HepG2 (cell line): ENCODE measurements around the gene DNAJC5. TPM values are rescaled to one million over a fixed set of nuclear protein-coding genes. Genes with fewer than 3 reads are reported as not detected.

Experiments
- ASH2L ChIP-seq: fragments of 300-600, 200-600 bp; sonication (generic); IDR thresholded peaks from 2 replicates; pipeline ENCODE4 v1.7.0; 2017; ENCODE audit warnings: low read depth, mild to moderate bottlenecking, moderate library complexity, mixed read lengths, low read length; ENCODE audit not compliant: insufficient read length
- CENPT ChIP-seq: sonication (generic); formaldehyde crosslinking; IDR thresholded peaks from 2 replicates; pipeline ENCODE4 v1.8.0; 2022; ENCODE audit warnings: low read depth, mild to moderate bottlenecking, moderate library complexity, missing genetic modification reagents
- HIVEP1 ChIP-seq: sonication (generic); formaldehyde crosslinking; IDR thresholded peaks from 2 replicates; pipeline ENCODE4 v1.4.0; 2020; ENCODE audit warnings: mild to moderate bottlenecking, missing genetic modification reagents
- JUN ChIP-seq: sonication (generic); formaldehyde crosslinking; IDR thresholded peaks from 2 replicates; pipeline ENCODE4 v1.4.0; 2020; ENCODE audit warnings: mild to moderate bottlenecking, missing genetic modification reagents
- LCORL ChIP-seq, 2 experiments: fragments of 450-650 bp in 1 of 2; sonication (generic) in 1 of 2; formaldehyde crosslinking in 1 of 2; IDR thresholded peaks; 2 replicates each; pipeline versions ENCODE4 v1.5.0 to v1.6.1; 2017 to 2020; ENCODE audit warnings: antibody characterized with exemption in 1 of 2, missing genetic modification reagents in 1 of 2
- NONO ChIP-seq, 2 experiments: fragments of 450-650 bp in 1 of 2; sonication (generic) in 1 of 2; formaldehyde crosslinking in 1 of 2; IDR thresholded peaks in 1 of 2; conservative IDR thresholded peaks in 1 of 2; 2 replicates each; pipeline versions ENCODE4 v1.6.1 to v1.8.0; 2017 to 2022; ENCODE audit warnings: mild to moderate bottlenecking in 1 of 2, missing genetic modification reagents in 1 of 2, moderate library complexity in 1 of 2
- RFX1 ChIP-seq: fragments of 450-650 bp; IDR thresholded peaks from 2 replicates; pipeline ENCODE4 v1.6.1; 2017
- ZNF101 ChIP-seq: sonication (generic); formaldehyde crosslinking; IDR thresholded peaks from 2 replicates; pipeline ENCODE4 v1.4.0; 2020; ENCODE audit warnings: mild to moderate bottlenecking, low read depth, missing genetic modification reagents, borderline replicate concordance
- ZNF598 ChIP-seq: sonication (generic); formaldehyde crosslinking; IDR thresholded peaks from 2 replicates; pipeline ENCODE4 v1.5.1; 2020; ENCODE audit warnings: mild to moderate bottlenecking, missing genetic modification reagents, borderline replicate concordance
- polyA plus RNA-seq, 8 experiments: library from polyadenylated mRNA; depleted of rRNA in 3 of 8; stranded (reverse) in 7 of 8; unstranded in 1 of 8; fragments of >200 nt; fragmentation: Illumina TruSeq in 4 of 8; extraction: Trizol in 4 of 8; gene quantifications; 2 replicates each; pipeline versions ENCODE4 v1.2.1 to v1.2.3, GENCODE V29; 2011 to 2016; ENCODE audit warnings: low read depth in 4 of 8, missing spikeins in 1 of 8, mixed read lengths in 1 of 8; ENCODE audit not compliant: insufficient read depth in 1 of 8
- total RNA-seq, 5 experiments: library from RNA; depleted of rRNA; stranded (reverse); fragments of >200 nt; fragmentation: Illumina TruSeq; extraction: Trizol; gene quantifications; 2 replicates each; pipeline ENCODE4 v1.2.3, GENCODE V29; 2016; ENCODE audit warnings: low read depth in 1 of 5
- TF ChIP-seq, protein P1 (sequence below): sonication (generic); formaldehyde crosslinking; IDR thresholded peaks from 2 replicates; pipeline ENCODE4 v1.9.0; 2021; ENCODE audit warnings: mild to moderate bottlenecking, missing genetic modification reagents
- TF ChIP-seq, protein P2 (sequence below): IDR thresholded peaks from 2 replicates; pipeline ENCODE4 v1.4.0; 2020; ENCODE audit warnings: mild to moderate bottlenecking, missing genetic modification reagents
- TF ChIP-seq, protein P3 (sequence below), 2 experiments: sonication (generic) in 1 of 2; formaldehyde crosslinking in 1 of 2; IDR thresholded peaks; 2 replicates each; pipeline versions ENCODE4 v1.4.0 to v1.6.1; 2018 to 2020; ENCODE audit warnings: missing genetic modification reagents in 2 of 2, borderline replicate concordance in 1 of 2, low read depth in 1 of 2, mild to moderate bottlenecking in 1 of 2, missing biosample characterization in 1 of 2
- TF ChIP-seq, protein P4 (sequence below): sonication (generic); formaldehyde crosslinking; IDR thresholded peaks from 2 replicates; pipeline ENCODE4 v1.8.0; 2022; ENCODE audit warnings: missing genetic modification reagents, mild to moderate bottlenecking, borderline replicate concordance

The DNAJC5 gene
- total and polyA plus RNA-seq, 2 of the 13 experiments (the other 11 are each of a cell fraction or from before 2014, with no cell fraction given): 42.8 to 64.5 TPM

DNA sequence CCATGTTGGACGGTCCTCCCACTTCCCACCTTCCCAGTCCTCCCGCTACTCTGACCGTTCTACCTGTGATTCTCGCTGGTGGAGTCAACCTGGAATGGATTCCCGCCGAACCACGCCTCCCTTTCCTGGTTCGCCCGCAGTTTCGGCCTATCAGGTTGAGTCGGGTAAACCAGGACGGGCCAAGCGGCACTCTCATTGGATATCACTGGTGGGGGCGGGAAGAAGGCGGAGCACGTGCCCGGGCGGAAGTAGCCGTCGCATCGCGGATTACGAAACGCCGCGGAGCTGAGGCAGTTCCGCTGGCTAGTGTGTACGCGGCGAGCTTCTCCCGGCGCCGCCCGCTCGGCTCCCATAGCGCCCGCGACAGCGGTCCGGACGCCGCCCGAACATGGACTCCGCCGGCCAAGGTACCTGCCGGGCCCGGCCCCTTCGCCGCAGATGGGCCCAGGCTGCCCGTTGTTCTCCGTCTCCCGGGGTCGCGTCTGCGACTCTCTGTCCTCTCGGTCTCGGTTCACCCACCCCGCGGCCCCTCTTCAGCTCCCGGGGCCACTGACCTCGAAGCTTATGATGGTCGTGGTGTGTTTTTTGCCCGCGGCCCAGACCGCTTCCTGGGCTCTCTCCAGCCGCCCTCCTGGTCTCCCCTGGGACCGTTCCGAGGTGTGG, 29.8 kb upstream of the DNAJC5 start, which contains the start of gene TPD52L2 (continued):
- TF ChIP-seq, protein P1, sequence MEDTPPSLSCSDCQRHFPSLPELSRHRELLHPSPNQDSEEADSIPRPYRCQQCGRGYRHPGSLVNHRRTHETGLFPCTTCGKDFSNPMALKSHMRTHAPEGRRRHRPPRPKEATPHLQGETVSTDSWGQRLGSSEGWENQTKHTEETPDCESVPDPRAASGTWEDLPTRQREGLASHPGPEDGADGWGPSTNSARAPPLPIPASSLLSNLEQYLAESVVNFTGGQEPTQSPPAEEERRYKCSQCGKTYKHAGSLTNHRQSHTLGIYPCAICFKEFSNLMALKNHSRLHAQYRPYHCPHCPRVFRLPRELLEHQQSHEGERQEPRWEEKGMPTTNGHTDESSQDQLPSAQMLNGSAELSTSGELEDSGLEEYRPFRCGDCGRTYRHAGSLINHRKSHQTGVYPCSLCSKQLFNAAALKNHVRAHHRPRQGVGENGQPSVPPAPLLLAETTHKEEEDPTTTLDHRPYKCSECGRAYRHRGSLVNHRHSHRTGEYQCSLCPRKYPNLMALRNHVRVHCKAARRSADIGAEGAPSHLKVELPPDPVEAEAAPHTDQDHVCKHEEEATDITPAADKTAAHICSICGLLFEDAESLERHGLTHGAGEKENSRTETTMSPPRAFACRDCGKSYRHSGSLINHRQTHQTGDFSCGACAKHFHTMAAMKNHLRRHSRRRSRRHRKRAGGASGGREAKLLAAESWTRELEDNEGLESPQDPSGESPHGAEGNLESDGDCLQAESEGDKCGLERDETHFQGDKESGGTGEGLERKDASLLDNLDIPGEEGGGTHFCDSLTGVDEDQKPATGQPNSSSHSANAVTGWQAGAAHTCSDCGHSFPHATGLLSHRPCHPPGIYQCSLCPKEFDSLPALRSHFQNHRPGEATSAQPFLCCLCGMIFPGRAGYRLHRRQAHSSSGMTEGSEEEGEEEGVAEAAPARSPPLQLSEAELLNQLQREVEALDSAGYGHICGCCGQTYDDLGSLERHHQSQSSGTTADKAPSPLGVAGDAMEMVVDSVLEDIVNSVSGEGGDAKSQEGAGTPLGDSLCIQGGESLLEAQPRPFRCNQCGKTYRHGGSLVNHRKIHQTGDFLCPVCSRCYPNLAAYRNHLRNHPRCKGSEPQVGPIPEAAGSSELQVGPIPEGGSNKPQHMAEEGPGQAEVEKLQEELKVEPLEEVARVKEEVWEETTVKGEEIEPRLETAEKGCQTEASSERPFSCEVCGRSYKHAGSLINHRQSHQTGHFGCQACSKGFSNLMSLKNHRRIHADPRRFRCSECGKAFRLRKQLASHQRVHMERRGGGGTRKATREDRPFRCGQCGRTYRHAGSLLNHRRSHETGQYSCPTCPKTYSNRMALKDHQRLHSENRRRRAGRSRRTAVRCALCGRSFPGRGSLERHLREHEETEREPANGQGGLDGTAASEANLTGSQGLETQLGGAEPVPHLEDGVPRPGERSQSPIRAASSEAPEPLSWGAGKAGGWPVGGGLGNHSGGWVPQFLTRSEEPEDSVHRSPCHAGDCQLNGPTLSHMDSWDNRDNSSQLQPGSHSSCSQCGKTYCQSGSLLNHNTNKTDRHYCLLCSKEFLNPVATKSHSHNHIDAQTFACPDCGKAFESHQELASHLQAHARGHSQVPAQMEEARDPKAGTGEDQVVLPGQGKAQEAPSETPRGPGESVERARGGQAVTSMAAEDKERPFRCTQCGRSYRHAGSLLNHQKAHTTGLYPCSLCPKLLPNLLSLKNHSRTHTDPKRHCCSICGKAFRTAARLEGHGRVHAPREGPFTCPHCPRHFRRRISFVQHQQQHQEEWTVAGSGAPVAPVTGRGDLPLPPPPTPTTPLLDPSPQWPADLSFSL: peak; percentile 63; the same call in 1 of the 2 replicates
- TF ChIP-seq, protein P2, sequence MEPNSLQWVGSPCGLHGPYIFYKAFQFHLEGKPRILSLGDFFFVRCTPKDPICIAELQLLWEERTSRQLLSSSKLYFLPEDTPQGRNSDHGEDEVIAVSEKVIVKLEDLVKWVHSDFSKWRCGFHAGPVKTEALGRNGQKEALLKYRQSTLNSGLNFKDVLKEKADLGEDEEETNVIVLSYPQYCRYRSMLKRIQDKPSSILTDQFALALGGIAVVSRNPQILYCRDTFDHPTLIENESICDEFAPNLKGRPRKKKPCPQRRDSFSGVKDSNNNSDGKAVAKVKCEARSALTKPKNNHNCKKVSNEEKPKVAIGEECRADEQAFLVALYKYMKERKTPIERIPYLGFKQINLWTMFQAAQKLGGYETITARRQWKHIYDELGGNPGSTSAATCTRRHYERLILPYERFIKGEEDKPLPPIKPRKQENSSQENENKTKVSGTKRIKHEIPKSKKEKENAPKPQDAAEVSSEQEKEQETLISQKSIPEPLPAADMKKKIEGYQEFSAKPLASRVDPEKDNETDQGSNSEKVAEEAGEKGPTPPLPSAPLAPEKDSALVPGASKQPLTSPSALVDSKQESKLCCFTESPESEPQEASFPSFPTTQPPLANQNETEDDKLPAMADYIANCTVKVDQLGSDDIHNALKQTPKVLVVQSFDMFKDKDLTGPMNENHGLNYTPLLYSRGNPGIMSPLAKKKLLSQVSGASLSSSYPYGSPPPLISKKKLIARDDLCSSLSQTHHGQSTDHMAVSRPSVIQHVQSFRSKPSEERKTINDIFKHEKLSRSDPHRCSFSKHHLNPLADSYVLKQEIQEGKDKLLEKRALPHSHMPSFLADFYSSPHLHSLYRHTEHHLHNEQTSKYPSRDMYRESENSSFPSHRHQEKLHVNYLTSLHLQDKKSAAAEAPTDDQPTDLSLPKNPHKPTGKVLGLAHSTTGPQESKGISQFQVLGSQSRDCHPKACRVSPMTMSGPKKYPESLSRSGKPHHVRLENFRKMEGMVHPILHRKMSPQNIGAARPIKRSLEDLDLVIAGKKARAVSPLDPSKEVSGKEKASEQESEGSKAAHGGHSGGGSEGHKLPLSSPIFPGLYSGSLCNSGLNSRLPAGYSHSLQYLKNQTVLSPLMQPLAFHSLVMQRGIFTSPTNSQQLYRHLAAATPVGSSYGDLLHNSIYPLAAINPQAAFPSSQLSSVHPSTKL: peak; percentile 81
- TF ChIP-seq RFX1: no peak; the same call in 1 of the 2 replicates
- no peak for TF ChIP-seq LCORL (IDR thresholded peaks at IDR 0.05)
- no peak; the same call in none of the 2 replicates for TF ChIP-seq LCORL (CRISPR knock-in tag; IDR thresholded peaks at IDR 0.05)
- peak; percentile 92 for TF ChIP-seq ASH2L
- peak; percentile 99 for TF ChIP-seq CENPT (CRISPR knock-in tag)
- TF ChIP-seq, protein P3, sequence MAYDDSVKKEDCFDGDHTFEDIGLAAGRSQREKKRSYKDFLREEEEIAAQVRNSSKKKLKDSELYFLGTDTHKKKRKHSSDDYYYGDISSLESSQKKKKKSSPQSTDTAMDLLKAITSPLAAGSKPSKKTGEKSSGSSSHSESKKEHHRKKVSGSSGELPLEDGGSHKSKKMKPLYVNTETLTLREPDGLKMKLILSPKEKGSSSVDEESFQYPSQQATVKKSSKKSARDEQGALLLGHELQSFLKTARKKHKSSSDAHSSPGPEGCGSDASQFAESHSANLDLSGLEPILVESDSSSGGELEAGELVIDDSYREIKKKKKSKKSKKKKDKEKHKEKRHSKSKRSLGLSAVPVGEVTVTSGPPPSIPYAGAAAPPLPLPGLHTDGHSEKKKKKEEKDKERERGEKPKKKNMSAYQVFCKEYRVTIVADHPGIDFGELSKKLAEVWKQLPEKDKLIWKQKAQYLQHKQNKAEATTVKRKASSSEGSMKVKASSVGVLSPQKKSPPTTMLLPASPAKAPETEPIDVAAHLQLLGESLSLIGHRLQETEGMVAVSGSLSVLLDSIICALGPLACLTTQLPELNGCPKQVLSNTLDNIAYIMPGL (CRISPR knock-in tag; IDR thresholded peaks at IDR 0.05; ENCODE audit: borderline replicate concordance in 1 of 2, low read depth in 1 of 2): peak in 1 of 2 experiments; percentile 96
- TF ChIP-seq, protein P4, sequence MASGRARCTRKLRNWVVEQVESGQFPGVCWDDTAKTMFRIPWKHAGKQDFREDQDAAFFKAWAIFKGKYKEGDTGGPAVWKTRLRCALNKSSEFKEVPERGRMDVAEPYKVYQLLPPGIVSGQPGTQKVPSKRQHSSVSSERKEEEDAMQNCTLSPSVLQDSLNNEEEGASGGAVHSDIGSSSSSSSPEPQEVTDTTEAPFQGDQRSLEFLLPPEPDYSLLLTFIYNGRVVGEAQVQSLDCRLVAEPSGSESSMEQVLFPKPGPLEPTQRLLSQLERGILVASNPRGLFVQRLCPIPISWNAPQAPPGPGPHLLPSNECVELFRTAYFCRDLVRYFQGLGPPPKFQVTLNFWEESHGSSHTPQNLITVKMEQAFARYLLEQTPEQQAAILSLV (CRISPR knock-in tag): peak; percentile 99
- peak; percentile 68; the same call in 1 of the 2 replicates for TF ChIP-seq ZNF598 (CRISPR knock-in tag)
- 0 out of 2 replicates have a peak, but pooled peaks have one; percentile 78 for TF ChIP-seq ZNF101 (CRISPR knock-in tag)
- no peak for TF ChIP-seq JUN
- peak; percentile 92 for TF ChIP-seq HIVEP1 (CRISPR knock-in tag)
- TF ChIP-seq NONO (IDR thresholded peaks at IDR 0.05): no peak
- peak; percentile 100 for TF ChIP-seq NONO (CRISPR knock-in tag; conservative IDR thresholded peaks at IDR 0.05)
